ENCODE measurements around the gene PIEZO1.
A peak's percentile ranks its signal among the peaks of the same experiment; 100 is the strongest.

The PIEZO1 gene

GRCh38 chr16:88746506-88746905 lies 38.5 kb downstream of the PIEZO1 start:
- no peak for DNase-seq

- no peak for DNase-seq
Observed at GRCh38 chr16:88744577-88745521, 40.2 kb downstream of the PIEZO1 start.

- no peak for DNase-seq
Observed at GRCh38 chr16:88743693-88744576, 41.1 kb downstream of the PIEZO1 start.

- no peak for DNase-seq
Observed at GRCh38 chr16:88742896-88743605, 42.0 kb downstream of the PIEZO1 start.

GRCh38 chr16:88741368-88741767 lies 43.7 kb downstream of the PIEZO1 start:
- DNase-seq = no peak

- DNase-seq = no peak
Observed at GRCh38 chr16:88740727-88741055, 44.3 kb downstream of the PIEZO1 start.

- DNase-seq = no peak
Observed at GRCh38 chr16:88739977-88740726, 44.9 kb downstream of the PIEZO1 start.

GRCh38 chr16:88739139-88739976 lies 45.7 kb downstream of the PIEZO1 start:
- DNase-seq = no peak

GRCh38 chr16:88738151-88739084 lies 46.6 kb downstream of the PIEZO1 start:
- no peak for DNase-seq

- peak; percentile 48 for DNase-seq
Observed at GRCh38 chr16:88737298-88738150, 47.5 kb downstream of the PIEZO1 start.

- no peak for DNase-seq
Observed at GRCh38 chr16:88736496-88736895, 48.5 kb downstream of the PIEZO1 start.

- no peak for DNase-seq
Observed at GRCh38 chr16:88736088-88736487, 48.9 kb downstream of the PIEZO1 start.

- DNase-seq = no peak
Observed at GRCh38 chr16:88735616-88736015, 49.4 kb downstream of the PIEZO1 start.

- DNase-seq = no peak
Observed at GRCh38 chr16:88735121-88735520, 49.9 kb downstream of the PIEZO1 start.

GRCh38 chr16:88734361-88734728 lies 50.7 kb downstream of the PIEZO1 start:
- DNase-seq = no peak

- no peak for DNase-seq
Observed at GRCh38 chr16:88733630-88734360, 51.2 kb downstream of the PIEZO1 start.

GRCh38 chr16:88732961-88733294 lies 52.1 kb downstream of the PIEZO1 start:
- DNase-seq = no peak

- no peak for DNase-seq
Observed at GRCh38 chr16:88732172-88732960, 52.7 kb downstream of the PIEZO1 start.

Measured in GF-D8 (cell line).